ENCODE data around the gene AFF3.
"Not testable (repeated sequence)": the region's sequence is repeated elsewhere in the genome, so short reads cannot be mapped to it uniquely, and the experiment has no call there.

AFF3 gene

GRCh38 chr2:99507937-99508818 lies 634.2 kb downstream of the AFF3 start:
- H2AFZ ChIP-seq (ENCODE audit: low read length, unreplicated experiment), result no peak overlapping the region
- no peaks in the 10 kb centered on the region for H3K36me3 ChIP-seq (ENCODE audit: insufficient read depth, low read length)
- no peaks in the 10 kb centered on the region for H3K4me1 ChIP-seq (ENCODE audit: control insufficient read depth, insufficient read depth, low read length, unreplicated experiment)
- no peak overlapping the region for H3K4me3 ChIP-seq (ENCODE audit: low read depth, low read length)
- H3K27ac ChIP-seq (ENCODE audit: low read depth, low read length), result no peak overlapping the region
- H3K27me3 ChIP-seq (ENCODE audit: insufficient read depth, low read length), result peaks cover 6% of the 10 kb centered on the region
- H3K79me2 ChIP-seq (ENCODE audit: control insufficient read depth, insufficient read depth, low read length, unreplicated experiment), result no peaks in the 10 kb centered on the region

- no peak overlapping the region for H2AFZ ChIP-seq (ENCODE audit: low read length, unreplicated experiment)
- H3K27ac ChIP-seq (ENCODE audit: low read depth, low read length), result no peak overlapping the region
- no peaks in the 10 kb centered on the region for H3K4me1 ChIP-seq (ENCODE audit: control insufficient read depth, insufficient read depth, low read length, unreplicated experiment)
- H3K79me2 ChIP-seq (ENCODE audit: control insufficient read depth, insufficient read depth, low read length, unreplicated experiment), result no peaks in the 10 kb centered on the region
- H3K4me3 ChIP-seq (ENCODE audit: low read depth, low read length), result no peak overlapping the region
- H3K27me3 ChIP-seq (ENCODE audit: insufficient read depth, low read length), result peaks cover 24% of the 10 kb centered on the region
- H3K36me3 ChIP-seq (ENCODE audit: insufficient read depth, low read length), result no peaks in the 10 kb centered on the region
Observed at GRCh38 chr2:99504844-99505584, 637.4 kb downstream of the AFF3 start.

GRCh38 chr2:99503662-99504416 lies 638.6 kb downstream of the AFF3 start:
- not testable (repeated sequence) for H3K4me1 ChIP-seq (ENCODE audit: control insufficient read depth, insufficient read depth, low read length, unreplicated experiment); H3K4me3 ChIP-seq (ENCODE audit: low read depth, low read length); H3K27ac ChIP-seq (ENCODE audit: low read depth, low read length); H2AFZ ChIP-seq (ENCODE audit: low read length, unreplicated experiment); H3K36me3 ChIP-seq (ENCODE audit: insufficient read depth, low read length); H3K79me2 ChIP-seq (ENCODE audit: control insufficient read depth, insufficient read depth, low read length, unreplicated experiment)
- peaks cover 26% of the 10 kb centered on the region for H3K27me3 ChIP-seq (ENCODE audit: insufficient read depth, low read length)

- peaks cover 16% of the 10 kb centered on the region for H3K27me3 ChIP-seq (ENCODE audit: insufficient read depth, low read length)
- no peak overlapping the region for H3K4me3 ChIP-seq (ENCODE audit: low read depth, low read length)
- no peaks in the 10 kb centered on the region for H3K4me1 ChIP-seq (ENCODE audit: control insufficient read depth, insufficient read depth, low read length, unreplicated experiment)
- no peak overlapping the region for H2AFZ ChIP-seq (ENCODE audit: low read length, unreplicated experiment)
- no peaks in the 10 kb centered on the region for H3K79me2 ChIP-seq (ENCODE audit: control insufficient read depth, insufficient read depth, low read length, unreplicated experiment)
- H3K36me3 ChIP-seq (ENCODE audit: insufficient read depth, low read length), result no peaks in the 10 kb centered on the region
- H3K27ac ChIP-seq (ENCODE audit: low read depth, low read length), result no peak overlapping the region
Observed at GRCh38 chr2:99496021-99496420, 646.4 kb downstream of the AFF3 start.

Measured in ACC112 (cell line).